AG08396 (cell line): Measurements from ENCODE around the gene TOLLIP.

ENCODE experiments used
- DNase-seq: peaks from one replicate; pipeline ENCODE4 v3.0.0; 2012; ENCODE audit warnings: low spot score, mixed read lengths

The TOLLIP gene

GRCh38 chr11:1230456-1231395 is 78.7 kb downstream of the TOLLIP start:
- DNase-seq, result no peak

GRCh38 chr11:1230121-1230455 is 79.3 kb downstream of the TOLLIP start:
- DNase-seq, result no peak

- DNase-seq, result no peak
Measured at GRCh38 chr11:1229471-1230120, 79.8 kb downstream of the TOLLIP start.

GRCh38 chr11:1228921-1229451 is 80.4 kb downstream of the TOLLIP start:
- DNase-seq, result no peak

- no peak for DNase-seq
Measured at GRCh38 chr11:1228101-1228821, 81.2 kb downstream of the TOLLIP start.

- DNase-seq, result no peak
Measured at GRCh38 chr11:1227551-1228100, 81.8 kb downstream of the TOLLIP start.

GRCh38 chr11:1226986-1227550 is 82.4 kb downstream of the TOLLIP start:
- DNase-seq, result peak; percentile 84

GRCh38 chr11:1226226-1226985 is 83.0 kb downstream of the TOLLIP start:
- DNase-seq, result no peak

GRCh38 chr11:1225386-1226225 is 83.8 kb downstream of the TOLLIP start:
- DNase-seq, result no peak

GRCh38 chr11:1224491-1225385 is 84.7 kb downstream of the TOLLIP start:
- no peak for DNase-seq
